Stimulated activated CD8-positive, alpha-beta memory T cell treated with anti-CD3 and anti-CD28 coated beads, Interleukin-12 subunit alpha, Interleukin-12 subunit beta, amount 100 ng/mL, for 4 hours (primary cell): Measurements from ENCODE around the gene ENGASE.
"Not testable (repeated sequence)": the region's sequence is repeated elsewhere in the genome, so short reads cannot be mapped to it uniquely, and the experiment has no call there.

Experiments
- DNase-seq: peaks from one replicate; pipeline ENCODE4 v3.0.0-alpha.2; 2020; ENCODE audit warnings: low read depth

The ENGASE gene, protein sequence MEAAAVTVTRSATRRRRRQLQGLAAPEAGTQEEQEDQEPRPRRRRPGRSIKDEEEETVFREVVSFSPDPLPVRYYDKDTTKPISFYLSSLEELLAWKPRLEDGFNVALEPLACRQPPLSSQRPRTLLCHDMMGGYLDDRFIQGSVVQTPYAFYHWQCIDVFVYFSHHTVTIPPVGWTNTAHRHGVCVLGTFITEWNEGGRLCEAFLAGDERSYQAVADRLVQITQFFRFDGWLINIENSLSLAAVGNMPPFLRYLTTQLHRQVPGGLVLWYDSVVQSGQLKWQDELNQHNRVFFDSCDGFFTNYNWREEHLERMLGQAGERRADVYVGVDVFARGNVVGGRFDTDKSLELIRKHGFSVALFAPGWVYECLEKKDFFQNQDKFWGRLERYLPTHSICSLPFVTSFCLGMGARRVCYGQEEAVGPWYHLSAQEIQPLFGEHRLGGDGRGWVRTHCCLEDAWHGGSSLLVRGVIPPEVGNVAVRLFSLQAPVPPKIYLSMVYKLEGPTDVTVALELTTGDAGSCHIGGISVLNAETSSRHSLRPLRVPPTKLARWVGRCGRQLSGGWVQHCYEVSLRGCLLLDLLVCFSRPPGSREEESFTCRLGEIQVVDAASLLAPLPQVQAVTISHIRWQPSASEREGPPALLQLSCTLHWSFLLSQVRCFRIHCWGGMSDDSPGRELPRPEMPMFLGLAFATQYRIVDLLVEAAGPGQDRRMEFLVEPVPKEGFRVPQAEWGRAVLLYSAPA

DNA sequence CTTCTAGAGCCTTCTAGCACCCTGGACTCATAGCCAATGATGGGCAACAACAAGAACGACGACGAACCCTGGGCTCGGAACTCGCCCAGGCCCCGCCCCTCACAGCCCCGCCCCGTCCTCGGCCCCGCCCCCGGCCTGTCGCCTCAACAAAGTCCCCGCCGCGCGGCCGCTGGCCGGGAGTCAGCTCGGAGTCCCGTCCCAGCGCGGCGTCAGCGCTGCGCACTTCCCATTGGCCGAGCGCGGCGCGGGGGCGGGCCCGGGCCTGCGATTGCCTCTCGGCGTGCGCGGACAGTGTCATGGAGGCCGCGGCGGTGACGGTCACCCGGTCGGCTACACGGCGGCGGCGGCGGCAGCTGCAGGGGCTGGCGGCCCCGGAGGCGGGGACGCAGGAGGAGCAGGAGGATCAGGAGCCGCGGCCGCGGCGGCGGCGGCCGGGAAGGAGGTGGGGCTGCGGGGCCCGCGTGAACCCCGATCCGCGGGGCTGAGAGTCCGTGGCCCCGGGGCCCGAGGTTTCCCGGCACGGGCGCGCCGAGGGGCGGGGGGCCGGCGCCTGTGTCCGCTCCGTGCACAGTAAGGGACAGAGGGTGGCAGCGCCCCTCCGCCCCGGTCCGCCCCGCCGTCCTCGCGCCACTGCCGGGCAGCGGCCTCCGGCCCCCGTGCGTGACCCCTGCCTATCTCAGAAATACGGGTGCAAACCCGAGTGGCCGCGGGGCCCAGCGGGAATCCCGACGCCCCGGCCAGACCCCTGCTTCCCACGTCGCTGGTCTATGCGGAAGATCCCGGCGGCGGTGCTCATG lies at the start of gene ENGASE:
Gene ENGASE (plus strand): TSS at position 176 of the 797 bp plus-strand sequence. CDS start 121 bp downstream, at position 297.
- DNase-seq, result peak; percentile 86

DNA sequence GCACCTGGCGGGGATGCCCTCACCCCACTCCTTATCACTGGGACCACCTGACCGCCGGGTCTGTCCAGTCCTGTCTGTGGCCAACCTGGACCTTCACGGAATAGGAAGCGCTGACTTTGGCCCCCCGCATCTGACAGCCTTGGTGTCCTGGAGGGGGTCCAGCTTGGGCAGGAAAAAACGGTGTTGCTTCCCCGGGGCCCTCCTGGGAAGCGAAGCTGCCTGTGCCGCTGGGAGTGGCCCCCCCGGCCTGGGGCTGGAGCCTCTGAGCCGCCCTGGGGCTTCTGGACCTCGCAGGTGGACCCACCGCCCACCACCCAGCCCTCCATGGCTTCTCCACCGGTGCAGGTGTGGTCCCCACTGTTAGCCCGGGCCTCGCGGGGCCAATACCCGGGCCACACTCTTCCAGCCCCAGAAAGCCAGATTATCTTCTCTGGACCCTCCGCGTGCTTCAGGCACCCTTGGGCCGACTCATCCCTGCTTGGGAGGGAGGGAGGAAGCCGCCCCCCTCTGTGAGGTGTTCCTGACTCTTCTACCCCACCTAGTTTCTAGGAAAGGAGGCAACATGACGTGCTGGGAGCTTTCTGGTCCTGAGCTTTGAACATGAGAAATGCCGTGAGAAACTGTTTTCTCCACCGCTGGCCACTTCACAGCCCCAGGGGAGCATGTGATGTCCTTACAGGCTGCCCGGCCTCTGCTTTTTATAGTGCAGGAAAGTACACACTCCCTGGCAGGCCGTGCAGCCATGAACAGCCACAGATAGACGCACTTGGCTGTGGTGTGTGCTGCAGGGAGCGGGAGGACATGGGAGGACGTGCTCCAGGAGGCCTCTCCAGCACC lies 49.5 kb upstream of the ENGASE start:
- no peak for DNase-seq

DNA sequence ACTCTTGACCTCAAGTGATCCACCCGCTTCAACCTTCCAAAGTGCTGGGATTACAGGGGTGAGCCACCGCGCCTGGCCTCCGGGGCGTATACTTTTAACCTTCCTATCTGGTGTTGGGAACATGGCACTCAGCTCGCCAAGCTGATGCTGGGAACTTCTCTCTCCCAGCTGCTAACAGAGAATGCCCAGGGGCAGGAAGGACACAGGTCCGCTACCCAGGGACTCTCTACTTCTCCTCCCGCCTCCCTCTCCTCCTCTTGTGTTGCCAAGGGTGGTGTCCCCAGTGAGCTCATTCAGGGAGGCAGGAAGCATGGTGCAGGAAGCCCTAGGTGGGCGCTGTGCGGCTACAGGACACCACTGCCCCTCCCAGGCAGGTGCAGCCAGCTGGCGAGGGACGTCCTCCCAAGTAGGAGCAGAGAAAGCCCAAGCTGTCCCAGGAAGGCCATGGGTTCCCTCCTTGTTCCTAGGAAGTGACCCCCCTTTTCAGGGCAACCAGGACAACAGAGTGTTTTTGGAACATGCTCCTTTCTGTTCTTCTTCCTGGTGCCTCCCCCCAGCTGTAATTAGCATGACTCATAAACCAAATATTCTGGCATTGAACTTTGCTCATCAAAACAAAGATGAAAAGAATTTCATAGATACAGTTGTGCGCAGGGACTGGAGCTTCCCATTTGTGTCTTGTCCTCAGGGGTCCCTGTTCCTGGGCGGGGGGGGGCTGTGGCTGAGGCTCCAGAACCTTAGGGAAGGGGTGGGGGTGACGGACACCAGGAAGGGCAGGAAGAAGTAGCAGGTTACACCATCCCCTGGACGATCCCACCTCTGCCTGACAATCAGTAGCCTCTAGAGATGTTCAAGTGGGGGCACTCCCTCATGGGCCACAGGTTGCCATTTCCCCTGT lies 48.0 kb upstream of the ENGASE start:
- DNase-seq, result no peak

DNA sequence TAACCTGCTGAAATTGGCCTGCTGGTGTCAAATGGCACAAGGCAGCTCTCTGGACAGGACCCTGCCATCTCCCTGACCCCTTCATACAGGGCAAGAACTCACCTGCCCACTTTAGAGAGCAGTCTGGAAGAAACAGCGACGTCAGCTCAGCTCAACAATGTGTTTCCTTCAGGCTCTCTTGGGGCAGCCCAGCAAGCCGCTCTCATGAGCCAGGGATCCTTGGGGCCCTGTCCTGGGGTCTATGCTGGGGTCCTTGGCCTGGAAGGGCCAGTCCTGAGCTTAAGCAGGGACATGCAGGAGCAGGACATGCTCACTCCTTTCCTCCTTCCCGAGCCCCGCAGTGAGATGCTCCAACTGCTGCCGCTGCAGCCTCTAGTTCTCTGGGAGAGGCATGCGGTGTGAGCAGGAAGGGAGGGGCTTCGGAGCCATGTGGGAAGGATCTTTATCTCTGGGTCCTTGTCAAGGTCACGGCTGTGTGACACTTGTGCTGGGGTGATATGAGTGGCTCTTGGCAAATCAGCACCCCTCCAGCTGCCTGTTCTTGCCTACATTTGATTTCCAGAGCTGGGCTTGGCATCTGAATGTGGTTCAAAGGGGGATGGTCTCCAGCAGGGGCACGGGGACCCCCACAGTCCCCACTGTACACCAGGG lies 47.2 kb upstream of the ENGASE start:
- DNase-seq, result no peak

DNA sequence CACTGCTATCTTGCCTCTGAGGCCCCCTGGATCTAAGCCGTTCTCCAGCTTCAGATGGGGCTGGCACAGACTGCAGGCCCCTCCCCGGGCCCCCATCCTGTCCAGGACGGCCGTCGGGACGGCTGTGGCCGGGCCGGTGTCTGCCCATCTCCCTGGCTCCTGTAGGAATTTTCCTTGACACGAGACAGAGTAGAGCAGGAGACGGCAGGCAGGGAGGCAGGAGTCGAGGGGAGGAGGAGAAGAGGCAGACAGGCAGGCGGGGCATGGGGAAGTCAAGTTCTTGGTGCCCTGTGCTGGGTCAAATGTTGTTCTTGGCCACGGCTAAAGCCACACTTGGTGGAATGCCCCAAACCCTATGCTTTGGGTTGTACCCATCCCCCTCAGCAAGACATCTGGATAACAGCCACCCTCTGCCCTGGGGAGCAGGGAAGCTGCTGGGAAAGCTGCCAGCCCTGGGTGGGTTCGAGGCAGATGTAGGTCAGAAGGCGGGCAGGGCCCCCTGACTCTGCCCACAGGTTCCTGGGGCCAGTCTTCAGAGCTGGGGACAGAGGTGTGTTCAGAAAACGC lies 46.6 kb upstream of the ENGASE start:
- no peak for DNase-seq

DNA sequence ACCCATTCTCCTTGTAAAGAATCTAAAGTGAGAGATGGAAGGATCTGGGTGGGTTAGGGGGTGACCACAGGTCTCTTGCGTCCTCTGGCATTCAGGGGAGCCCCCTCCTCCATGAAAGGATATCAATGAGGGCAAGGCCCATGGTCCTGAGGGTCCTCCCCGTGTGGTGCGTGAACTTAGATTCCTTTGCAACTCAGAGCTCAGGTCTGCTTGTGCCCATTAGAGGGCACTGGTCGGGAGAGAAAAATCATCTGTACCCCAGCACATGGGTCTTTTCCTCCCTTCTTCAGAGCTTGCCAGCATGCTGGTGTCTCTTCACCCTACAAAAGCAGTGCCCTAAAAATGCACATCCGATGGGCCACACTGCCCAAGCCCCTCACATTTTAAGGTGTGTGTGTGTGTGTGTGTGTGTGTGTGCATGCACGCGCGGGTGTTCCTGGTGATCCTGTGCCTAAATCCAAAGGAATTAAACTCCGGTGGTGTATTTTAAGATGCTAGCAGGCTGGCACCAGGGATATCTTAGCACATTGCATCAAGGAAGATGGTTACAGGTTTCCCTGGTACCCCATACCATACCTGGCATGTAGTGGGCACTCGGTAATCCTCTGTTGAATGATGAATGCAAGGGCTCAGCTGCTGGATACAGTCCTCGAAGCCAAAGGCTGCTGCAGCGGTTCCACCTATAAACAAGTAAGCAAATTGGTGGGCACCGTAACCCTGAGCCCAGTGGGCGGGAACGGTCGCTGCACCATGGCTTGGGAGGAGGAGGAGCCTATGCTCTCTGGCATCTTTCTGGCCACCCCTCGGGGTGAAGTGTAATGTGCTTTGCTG lies 45.9 kb upstream of the ENGASE start:
- DNase-seq, result no peak

DNA sequence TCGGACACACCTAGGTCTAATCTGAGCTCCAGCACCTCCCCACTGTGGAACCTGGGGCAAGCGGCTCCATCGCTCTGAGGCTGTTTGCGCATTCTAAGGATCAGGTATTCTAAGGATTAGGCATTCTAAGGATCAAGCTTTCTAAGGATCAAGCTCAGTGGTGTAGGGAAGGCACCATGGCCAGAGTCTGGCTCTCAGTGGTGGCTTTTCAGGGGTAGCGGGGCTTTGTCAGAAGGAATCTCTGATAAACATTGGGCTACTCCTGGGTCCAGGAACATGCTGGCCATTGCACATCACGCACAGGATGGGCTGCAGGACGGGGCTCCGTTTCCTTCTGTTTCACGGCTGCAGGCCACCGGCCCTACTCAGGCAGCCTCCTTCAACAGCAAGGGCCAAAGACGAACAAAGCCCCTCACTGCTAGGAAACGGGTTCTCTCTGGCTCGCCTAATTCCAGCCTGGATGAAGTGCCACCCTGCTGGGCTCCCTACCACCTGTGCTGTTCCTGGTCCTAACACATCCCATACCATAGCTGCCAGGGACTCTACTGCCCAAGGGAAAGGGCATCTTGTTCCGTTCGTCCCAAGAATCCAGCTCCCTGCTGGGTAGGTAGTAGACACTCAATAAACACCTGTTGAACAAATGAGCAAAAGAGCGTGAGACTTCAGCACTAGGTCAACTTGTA lies 45.2 kb upstream of the ENGASE start:
- DNase-seq, result no peak

DNA sequence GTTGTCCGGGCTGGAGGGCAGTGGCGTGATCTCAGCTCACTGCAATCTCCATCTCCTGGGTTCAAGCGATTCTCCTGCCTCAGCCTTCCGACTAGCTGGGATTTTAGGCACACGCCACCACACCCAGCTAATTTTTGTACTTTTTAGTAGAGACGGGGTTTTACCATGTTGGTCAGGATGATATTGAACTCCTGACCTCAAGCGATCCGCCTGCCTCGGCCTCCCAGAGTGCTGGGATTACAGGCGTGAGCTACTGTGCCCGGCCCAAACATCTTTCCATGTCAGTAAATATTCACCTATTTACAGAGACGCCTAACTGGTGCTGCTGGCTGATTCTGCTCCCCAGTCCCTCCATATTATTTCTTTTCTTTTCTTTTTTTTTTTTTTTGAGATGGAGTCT lies 44.0 kb upstream of the ENGASE start:
- not testable (repeated sequence) for DNase-seq

DNA sequence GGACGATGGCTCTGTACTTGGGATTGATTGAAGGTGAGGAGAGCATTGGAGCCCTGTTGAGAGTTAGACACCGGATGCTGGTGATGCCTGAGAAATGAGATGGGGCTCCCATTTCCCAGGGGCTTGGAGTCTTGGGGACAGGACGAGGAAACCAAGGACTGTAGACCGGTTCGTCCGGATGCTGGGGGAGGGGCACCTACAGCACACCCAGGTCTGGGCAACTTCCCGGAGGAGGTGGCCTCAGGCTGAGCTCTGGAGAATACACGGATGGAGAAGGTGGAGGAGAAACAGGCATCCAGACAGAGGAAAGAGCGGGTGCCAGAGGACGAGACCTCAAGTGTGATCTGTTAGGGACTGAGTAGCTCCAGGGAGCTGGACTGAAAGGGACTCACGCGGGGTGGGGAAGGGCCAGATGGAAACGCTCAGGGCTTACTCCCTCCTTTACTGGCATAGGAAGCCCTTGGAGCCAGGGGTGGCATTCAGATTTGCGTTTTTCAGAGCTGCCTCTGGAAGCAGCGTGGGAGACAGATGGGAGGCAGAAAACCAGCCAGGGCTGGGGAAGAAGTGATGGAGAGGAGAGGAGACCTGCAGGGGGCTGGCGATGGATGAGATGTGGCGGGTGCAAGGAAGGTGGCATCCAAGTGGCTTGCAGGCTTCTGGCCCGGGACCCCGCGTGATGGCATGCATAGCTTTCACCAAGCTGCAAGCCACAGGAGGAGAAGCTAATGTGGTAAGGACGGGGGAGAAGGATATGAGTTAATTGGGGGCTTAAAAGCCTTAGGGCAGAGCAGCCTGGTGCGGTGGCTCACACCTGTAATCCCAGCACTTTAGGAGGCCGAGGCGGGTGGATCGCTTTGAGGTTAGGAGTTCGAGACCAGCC lies 42.4 kb upstream of the ENGASE start:
- no peak for DNase-seq

DNA sequence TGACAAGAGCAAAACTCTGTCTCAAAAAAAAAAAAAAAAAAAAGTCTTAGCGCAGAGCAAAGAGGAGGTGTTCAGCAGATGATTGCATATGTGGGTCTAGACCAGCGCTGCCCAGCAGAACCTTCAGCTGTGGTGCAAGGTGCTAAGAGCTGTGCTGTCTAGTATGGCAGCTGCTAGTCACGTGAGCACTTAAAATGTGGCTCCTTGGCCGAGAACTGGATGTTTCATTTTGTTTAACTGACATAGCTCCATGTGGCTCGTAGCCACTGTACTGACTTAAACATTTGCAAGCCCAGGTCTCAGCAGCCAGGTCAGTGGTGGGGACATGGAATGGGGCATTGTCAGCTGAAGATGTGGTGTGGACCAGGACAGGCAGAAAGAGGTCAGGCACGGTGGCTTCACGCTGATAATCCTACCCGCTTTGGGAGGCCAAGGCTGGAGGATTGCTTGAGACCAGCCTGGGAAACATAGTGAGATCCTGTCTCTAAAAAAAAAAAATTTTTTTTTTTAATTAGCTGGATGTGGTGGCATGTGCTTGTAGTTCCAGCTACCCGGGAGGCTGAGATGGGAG lies 41.5 kb upstream of the ENGASE start:
- DNase-seq, result no peak

DNA sequence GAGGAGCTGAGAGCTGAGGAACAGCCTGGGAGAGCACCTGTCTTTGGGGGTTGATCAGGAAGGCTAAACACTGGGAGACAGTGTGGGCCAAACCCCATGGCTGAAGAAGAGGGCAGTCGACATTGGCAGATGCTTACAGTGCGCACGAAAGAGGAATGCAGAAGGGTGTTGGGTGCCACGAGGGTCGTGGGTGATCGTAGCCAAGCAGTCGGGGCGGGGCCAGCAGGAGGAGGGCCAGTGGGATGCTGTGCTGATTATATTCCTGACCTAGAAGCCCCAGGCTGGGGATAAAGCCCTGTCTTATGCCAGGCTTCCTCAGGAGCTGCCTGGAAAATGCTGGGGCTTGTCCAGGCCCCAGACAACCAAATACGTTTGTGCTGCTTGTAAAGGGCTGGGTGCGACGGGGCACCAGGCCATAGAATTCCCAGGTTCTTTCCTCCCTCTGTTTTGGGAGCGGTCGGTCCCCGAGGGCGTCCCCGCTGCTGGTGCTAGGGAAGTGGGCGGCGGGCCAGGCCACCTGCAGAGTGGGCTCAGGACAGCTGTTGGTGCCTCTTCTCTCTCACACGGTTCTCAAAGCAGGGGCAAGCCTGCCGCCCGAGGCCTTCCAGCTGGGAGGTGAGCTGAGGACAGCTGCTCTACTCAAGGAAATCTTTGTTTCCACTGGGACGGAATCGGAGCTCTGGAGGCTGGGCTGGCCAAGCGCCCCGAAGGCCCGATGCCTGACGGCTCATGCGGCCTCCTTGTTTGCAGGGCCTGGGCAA lies 40.7 kb upstream of the ENGASE start:
- DNase-seq, result no peak

DNA sequence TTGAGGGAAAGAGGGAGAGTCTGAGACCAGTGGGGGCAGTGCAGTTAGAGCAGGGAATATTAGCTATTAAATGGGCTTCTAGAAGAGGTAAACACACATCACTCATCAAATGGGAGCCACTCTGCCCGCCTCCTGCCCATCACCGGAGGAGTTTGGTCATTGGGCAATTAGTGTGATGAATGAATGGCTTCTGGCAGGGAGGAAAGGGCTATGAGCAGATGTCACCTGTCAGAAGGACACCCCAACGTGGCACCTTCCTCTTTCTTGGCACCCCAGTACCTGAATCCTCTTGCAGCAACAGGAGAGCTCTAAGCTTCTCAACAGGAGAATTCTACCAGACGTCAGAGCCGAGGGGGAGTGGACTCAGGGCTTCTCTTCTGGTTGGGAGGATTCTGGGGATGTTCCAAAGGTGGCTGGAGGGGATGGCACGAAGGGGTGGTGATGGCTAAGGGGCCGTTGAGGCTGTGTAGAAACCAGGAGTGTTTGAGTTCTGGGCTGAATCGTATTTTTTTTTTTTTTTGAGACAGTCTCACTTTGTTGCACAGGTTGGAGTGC lies 39.6 kb upstream of the ENGASE start:
- no peak for DNase-seq

DNA sequence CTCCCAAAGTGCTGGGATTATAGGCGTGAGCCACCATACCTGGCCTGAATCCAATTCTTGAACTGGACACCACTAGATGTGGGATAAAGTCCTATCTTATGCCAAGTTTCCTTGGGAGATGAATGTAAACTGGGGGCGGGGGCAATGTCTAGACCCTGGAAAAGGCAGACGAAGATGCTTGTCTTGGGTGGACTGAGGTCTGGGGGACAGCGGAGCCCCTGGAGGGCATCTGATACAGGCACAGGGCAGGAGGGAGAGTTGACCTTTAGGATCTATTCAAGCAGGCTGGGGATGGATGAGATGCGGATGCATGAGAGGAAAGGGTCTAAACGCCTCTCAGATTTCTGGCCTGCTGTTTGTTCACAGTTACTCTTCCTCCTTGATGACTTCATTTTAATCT lies 38.9 kb upstream of the ENGASE start:
- DNase-seq, result no peak

DNA sequence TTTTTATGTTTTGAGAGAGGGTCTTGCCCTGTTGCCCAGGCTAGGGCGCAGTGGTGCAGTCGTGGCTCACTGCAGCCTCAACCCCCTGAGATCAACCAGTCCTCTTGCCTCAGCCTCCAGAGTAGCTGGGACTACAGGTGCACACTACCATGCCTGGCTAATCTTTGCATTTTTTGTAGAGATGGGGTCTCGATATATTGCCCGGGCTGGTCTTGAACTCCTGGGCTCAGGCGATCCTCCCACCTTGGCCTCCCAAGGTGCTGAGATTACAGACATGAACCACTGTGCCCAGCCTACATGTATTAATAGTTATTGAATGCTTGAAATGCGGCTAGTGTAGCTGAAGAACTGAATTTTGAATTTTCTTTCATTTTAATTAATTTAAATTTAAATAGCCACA lies 38.4 kb upstream of the ENGASE start:
- no peak for DNase-seq

DNA sequence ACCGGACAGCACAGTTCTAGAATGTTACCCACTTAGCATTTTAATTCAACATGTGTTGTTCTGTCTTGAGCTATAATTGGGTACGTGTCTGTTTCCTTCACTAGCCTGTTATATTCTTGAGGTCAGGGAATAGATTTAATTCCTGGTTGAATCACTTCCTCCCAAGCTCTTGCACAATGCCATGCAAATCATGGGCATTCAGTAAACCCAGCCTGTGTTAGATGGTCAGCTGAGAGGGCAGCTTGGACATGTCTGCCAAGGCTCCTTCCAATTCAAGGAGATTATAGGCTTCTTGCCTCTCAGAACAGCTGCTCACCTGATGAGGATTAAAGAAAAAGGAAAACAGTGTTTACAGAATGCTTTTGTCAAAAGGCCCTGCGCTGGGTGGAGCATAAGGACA lies 38.0 kb upstream of the ENGASE start:
- DNase-seq, result no peak
